ENCODE data around the gene MCOLN1. TPM values are rescaled to one million over a fixed set of nuclear protein-coding genes. Genes with fewer than 3 reads are reported as not detected.

Gene MCOLN1
- total RNA-seq, 2 experiments from 2014 or later, result 7.8 to 18.3 TPM

GRCh38 chr19:7545300-7545699 lies 22.9 kb downstream of the MCOLN1 start:
- Histone ChIP-seq H3K9me2 (ENCODE audit: insufficient read depth, low read length) (no peaks in the 10 kb centered on the region), H3K27ac (ENCODE audit: low read depth, low read length, poor library complexity, severe bottlenecking) (no peak overlapping the region), H3K4me2 (ENCODE audit: low read length) (no peak overlapping the region), H4K20me1 (ENCODE audit: insufficient read depth, low read length) (no peaks in the 10 kb centered on the region), H3K79me2 (ENCODE audit: insufficient read depth, low read depth, low read length) (no peaks in the 10 kb centered on the region), H3K4me1 (ENCODE audit: insufficient read depth, low read length, poor library complexity, severe bottlenecking) (peaks cover 4% of the 10 kb centered on the region), H3K9me3 (ENCODE audit: low read length) (no peaks in the 10 kb centered on the region), H3K4me3 (ENCODE audit: low read depth, low read length, poor library complexity, severe bottlenecking) (no peak overlapping the region), H3K36me3 (ENCODE audit: insufficient read depth, low read length) (peaks cover 23% of the 10 kb centered on the region), H2AFZ (ENCODE audit: low read length) (no peak overlapping the region)
- intact Hi-C loops (cut with micrococcal nuclease; ENCODE audit: unreplicated experiment), result no loop called here
- no peak for DNase-seq (ENCODE audit: low spot score)
- BruUV-seq (replicated peaks), result no TSS peak
- TF ChIP-seq EZH2phosphoT487 (IDR thresholded peaks at IDR 0.05; ENCODE audit: borderline replicate concordance, low read depth, low read length), result no peak
- no peak for TF ChIP-seq CTCF (conservative IDR thresholded peaks at IDR 0.05; ENCODE audit: low read length)
- ChIA-PET POLR2A (no interaction called here), CTCF (ENCODE audit: unreplicated experiment) (no interaction called here)

DNA sequence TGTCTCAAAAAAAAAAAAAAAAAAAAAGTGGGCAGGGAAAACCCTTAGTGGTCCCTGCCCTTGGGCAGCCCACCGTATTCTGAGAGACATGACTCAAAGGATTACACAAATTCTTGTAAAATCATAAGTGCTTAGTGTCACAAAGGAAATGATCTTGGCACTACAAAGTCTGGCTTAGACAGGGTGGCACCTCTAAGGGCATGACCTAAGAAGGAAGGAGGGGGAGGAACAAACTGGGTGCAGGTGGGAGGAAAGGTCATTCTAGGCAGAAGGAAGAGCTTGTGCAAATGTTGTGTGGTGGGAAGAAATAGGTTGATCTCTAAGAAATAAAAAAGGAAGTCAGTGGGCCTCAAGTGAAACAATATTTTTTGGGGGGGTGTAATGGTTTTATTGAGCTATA lies 23.5 kb downstream of the MCOLN1 start:
- POLR2A ChIA-PET, result no interaction called here
- no peak for DNase-seq (ENCODE audit: low spot score)
- H2AFZ ChIP-seq (ENCODE audit: low read length), result no peak overlapping the region
- intact Hi-C loops (cut with micrococcal nuclease; ENCODE audit: unreplicated experiment), result no loop called here
- no peaks in the 10 kb centered on the region for H3K9me3 ChIP-seq (ENCODE audit: low read length)
- H3K4me1 ChIP-seq (ENCODE audit: insufficient read depth, low read length, poor library complexity, severe bottlenecking), result peaks cover 4% of the 10 kb centered on the region
- CTCF ChIA-PET (ENCODE audit: unreplicated experiment), result no interaction called here
- no peaks in the 10 kb centered on the region for H4K20me1 ChIP-seq (ENCODE audit: insufficient read depth, low read length)
- H3K27ac ChIP-seq (ENCODE audit: low read depth, low read length, poor library complexity, severe bottlenecking), result no peak overlapping the region
- H3K4me2 ChIP-seq (ENCODE audit: low read length), result no peak overlapping the region
- no peaks in the 10 kb centered on the region for H3K79me2 ChIP-seq (ENCODE audit: insufficient read depth, low read depth, low read length)
- H3K4me3 ChIP-seq (ENCODE audit: low read depth, low read length, poor library complexity, severe bottlenecking), result no peak overlapping the region
- TF ChIP-seq CTCF (conservative IDR thresholded peaks at IDR 0.05; ENCODE audit: low read length), result no peak
- BruUV-seq (replicated peaks), result no TSS peak
- H3K36me3 ChIP-seq (ENCODE audit: insufficient read depth, low read length), result peaks cover 25% of the 10 kb centered on the region
- H3K9me2 ChIP-seq (ENCODE audit: insufficient read depth, low read length), result no peaks in the 10 kb centered on the region

DNA sequence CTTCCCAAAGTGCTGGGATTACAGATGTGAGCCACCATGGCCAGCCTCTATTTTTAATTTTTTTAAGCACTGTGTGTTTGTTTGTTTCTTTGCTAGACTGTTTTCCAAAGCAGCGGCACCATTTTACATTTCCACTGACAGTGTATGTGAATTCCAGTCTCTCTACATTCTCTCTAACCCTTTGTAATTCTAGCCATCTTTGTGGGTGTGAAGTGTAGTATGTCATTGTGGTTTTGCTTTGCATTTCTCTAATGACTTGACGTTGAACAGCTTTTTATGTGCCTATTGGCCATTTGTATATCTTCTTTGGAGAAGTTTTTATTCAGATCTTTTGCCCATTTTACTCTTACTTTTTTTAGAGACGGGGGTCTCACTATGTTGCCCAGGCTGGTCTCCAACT lies 24.7 kb downstream of the MCOLN1 start:
- ChIA-PET CTCF (ENCODE audit: unreplicated experiment) (no interaction called here), POLR2A (no interaction called here)
- H3K36me3 ChIP-seq (ENCODE audit: insufficient read depth, low read length), result peaks cover 23% of the 10 kb centered on the region
- H4K20me1 ChIP-seq (ENCODE audit: insufficient read depth, low read length), result no peaks in the 10 kb centered on the region
- H3K79me2 ChIP-seq (ENCODE audit: insufficient read depth, low read depth, low read length), result no peaks in the 10 kb centered on the region
- BruUV-seq (replicated peaks), result no TSS peak
- intact Hi-C loops (cut with micrococcal nuclease; ENCODE audit: unreplicated experiment), result no loop called here
- no peak overlapping the region for H3K27ac ChIP-seq (ENCODE audit: low read depth, low read length, poor library complexity, severe bottlenecking)
- no peak for DNase-seq (ENCODE audit: low spot score)
- peaks cover 4% of the 10 kb centered on the region for H3K4me1 ChIP-seq (ENCODE audit: insufficient read depth, low read length, poor library complexity, severe bottlenecking)
- no peak overlapping the region for H3K4me2 ChIP-seq (ENCODE audit: low read length)
- TF ChIP-seq EZH2phosphoT487 (IDR thresholded peaks at IDR 0.05; ENCODE audit: borderline replicate concordance, low read depth, low read length) (no peak), CTCF (conservative IDR thresholded peaks at IDR 0.05; ENCODE audit: low read length) (no peak)
- no peaks in the 10 kb centered on the region for H3K9me2 ChIP-seq (ENCODE audit: insufficient read depth, low read length)
- H2AFZ ChIP-seq (ENCODE audit: low read length), result no peak overlapping the region
- H3K4me3 ChIP-seq (ENCODE audit: low read depth, low read length, poor library complexity, severe bottlenecking), result no peak overlapping the region
- no peaks in the 10 kb centered on the region for H3K9me3 ChIP-seq (ENCODE audit: low read length)

Data from OCI-LY7 (cell line).